Activated CD4-positive, alpha-beta T cell treated with anti-CD3 and anti-CD28 coated beads, Interleukin-2, amount 50 U/mL, for 24 hours (primary cell): ENCODE results near the gene RSPH3.
"Not testable (repeated sequence)": the region's sequence is repeated elsewhere in the genome, so short reads cannot be mapped to it uniquely, and the experiment has no call there.

Experiments used
- DNase-seq, 2 donors: peaks; one replicate each; pipeline ENCODE4 v3.0.0-alpha.2; 2020; ENCODE audit warnings: low read depth in 1 of 2, low spot score in 1 of 2

Gene RSPH3

DNA sequence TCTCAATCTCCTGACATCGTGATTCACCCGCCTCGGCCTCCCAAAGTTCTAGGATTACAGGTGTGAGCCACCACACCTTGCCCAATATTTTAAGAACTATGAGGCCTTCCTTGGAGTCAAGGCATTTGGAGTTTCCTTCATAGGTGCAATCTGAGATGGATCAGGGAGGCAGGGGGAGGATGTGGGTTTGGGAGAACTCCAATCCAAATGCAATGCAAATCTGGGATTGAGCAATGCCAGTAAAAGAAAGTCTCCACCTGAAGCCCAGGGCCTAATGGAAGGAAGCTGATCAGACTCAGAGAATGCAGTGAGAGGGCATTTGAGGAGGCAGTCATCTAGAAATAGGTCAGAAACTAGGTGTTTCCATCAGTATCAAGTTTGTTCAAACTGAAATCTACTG lies 21.2 kb downstream of the RSPH3 start:
- no peak for DNase-seq

GRCh38 chr6:158977382-158977781 lies 22.6 kb downstream of the RSPH3 start:
- DNase-seq = no peak

DNA sequence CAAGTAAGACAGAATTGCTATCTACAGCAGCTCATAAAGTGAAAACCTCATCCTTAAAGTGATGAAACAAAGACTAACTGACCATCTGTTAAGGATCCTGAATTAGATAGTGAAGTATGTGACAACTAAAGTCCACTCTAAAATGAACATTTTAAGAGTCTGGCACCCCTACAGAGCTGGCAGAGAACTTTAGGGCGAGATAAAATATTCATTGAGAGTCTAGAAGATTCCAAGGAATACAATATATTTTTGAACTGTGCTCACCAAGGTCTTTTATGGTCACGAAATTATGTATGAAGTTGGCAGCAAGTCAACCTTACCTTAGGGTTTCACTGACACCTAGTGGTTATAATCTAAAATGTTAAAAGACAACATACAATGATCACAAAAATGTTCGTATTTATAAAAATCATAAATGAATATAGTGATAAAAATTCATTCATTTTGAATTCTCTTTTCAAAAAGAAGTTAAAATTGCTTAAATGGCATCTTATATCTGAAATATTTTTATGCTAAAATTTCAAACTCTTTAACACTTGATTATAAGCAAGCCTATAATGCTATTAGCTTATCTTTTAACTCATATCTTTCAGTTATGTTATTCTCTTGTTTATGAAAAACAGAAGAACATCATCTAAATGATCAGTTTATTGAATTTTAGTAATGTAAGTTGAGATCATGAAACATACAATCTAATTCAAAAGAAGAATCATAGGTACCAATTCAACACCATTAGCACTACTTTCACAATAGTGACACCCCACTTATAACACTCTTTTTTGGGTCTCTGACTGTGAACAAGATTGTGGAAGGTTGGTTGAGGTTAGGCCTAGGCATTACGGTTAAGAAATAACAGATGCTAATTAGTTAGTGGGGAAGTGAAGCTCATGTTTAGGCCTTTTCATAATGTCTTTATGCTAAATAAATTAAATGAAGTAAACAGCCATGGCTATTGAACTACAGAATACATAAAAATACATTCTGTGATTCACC lies 27.5 kb downstream of the RSPH3 start:
- DNase-seq = no peak

DNA sequence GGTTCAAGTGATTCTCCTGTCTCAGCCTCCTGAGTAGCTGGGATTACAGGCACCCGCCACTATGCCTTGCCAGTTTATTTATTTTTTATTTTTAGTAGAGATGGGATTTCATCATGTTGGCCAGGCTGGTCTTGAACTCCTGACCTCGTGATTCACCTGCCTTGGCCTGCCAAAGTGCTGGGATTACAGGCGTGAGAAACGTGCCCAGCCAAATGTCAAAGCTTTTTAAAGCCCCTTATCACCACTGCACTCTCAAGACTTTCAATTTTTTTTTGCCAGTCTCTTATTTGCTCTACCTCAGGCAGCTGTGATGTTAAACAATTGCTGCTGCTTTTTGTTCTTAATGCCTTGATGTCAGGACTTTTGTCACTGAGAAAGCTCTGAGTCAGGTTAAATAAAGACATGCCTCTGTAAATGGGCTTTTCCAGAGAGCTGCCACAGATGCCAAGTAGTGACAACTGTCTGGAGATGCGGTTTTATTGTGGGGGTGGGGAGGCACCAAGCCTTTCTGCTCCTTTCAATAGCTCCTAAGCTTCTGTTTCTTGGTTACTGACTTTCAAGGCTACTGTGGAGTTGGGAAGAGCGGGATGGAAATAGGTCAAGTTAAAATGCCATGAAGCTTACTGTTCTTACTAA lies 29.2 kb downstream of the RSPH3 start:
- DNase-seq = no peak

GRCh38 chr6:158969148-158969547 lies 30.9 kb downstream of the RSPH3 start:
- no peak for DNase-seq

DNA sequence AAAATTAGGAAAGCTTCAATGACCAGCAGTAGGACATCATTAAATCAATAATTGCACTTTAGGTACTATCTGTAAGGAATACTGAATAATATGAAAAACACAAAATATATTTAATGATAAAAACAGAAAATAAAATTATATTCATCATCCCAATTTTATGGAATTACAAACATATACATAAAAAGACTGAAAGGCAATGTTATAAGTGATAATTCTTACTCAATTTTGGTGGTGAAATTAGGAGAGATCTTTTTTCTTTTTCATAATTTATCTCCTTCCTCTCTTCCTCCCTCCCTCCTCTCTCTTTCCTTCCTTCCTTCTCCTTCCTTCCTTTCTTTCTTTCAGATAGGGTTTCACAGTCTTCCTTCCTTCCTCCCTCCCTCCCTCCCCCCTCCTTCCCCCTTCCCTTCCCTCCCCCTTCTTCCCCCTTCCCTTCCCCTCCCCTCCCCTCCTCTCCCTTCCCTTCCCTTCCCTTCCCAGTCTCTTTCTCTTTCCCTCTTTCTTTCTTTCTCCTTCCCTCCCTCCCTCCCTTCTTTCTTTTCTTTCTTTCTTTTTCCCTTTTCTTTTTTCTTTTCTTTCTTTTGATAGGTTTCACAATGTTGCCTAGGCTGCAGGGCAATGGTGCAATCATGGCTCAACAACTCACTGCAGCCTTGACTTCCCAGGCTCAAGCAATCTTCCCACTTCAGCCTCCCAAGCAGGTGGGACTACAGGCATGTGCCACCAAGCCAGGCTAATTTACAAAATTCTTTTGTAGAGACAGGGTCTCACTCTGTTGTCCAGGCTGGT lies 36.8 kb downstream of the RSPH3 start:
- no peak for DNase-seq

GRCh38 chr6:158962371-158962770 lies 37.6 kb downstream of the RSPH3 start:
- no peak for DNase-seq

DNA sequence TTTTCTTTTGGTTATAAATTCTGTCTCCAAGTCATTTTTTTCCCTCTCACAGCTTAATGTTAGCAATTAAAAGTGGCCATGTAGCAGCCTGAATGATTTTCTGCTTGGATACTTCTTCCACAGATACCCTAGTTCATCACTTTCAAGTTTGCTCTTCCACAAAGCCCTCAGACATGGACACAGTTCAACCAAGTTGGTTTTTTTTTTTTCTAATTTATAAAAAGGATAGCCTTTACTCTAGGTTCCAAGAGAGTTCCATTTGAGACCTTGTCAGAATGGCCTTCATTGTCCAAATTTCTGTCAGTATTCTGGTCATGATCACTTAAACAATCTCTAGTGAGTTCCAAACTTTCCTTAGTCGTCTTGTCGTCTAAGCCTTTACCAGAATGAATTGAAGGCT lies 40.0 kb downstream of the RSPH3 start:
- DNase-seq = no peak

GRCh38 chr6:158959552-158959951 lies 40.5 kb downstream of the RSPH3 start:
- no peak for DNase-seq

DNA sequence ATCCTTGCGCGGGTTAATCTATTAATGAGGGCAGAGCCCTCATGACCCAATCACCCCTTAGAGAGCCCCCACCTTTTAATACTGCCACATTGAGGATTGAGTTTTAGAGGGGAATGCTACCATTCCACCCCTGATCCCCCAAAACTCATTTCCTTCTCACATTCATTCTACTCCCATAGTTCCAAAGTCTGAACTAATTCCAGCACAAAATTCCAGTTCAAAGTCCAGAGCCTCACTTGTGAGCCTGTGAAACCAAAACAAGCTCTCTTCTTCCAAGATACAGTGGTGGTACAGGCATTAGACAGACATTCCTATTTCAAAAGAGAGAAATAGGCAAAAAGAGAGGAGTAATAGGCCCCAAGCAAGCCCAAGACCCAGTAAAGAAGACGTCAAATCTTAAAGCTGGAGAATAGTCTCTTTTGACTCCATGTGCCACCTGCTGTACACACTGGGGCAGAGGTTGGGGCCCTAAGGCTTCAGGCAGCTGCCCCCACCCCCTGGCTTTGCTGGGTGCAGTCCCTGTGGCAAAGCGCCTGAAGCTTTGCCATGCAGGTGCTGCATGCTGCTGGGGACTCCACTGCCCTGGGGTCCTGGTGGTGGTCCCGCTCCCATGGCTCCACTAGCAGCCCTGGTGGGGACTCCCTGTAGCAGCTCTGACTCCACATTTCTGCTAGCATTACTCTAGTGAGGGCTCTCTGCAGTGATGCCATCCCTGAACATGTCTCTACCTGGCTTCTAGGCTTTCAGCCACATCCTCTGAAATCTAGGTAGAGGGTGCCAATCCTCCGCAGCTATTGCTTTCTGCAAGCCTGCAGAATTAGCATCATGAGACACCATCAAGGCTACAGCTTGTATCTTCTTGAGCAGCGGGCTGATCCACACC lies 41.3 kb downstream of the RSPH3 start:
- no peak for DNase-seq

DNA sequence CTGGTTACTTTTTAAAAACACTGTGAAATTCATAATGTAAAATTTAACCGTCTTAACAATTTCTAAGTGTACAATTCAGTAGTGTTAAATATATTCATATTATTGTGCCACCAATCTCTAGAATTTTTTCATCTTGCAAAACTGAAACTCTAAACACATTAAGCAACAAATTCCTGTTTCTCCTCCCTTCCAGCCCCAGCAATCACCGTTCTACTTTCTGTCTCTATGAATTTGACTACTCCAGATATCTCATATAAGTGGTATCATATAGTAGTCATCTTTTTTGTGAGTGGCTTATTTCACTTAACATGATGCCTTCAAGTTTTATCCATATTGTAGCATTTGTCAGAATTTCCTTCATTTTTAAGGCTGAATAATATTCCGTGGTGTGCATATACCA lies 44.7 kb downstream of the RSPH3 start:
- no peak for DNase-seq

DNA sequence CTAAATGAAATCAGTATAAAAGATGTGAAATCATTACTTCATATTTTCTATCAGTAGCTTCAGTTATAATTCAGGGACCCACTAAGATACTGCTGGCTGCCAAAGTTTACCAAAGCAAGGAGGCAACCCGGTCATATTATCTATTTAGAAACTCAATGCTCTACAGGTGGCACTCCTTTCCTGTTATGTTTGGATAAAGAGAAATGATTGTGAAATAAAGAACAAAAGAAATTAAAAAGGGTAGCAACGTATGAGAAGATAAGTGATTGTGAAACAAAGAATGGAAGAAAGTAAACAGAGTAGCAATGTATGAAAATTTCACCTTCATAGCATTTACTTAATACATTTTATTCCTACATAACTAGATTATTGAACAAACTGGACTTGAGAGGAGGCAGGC lies 45.2 kb downstream of the RSPH3 start:
- DNase-seq = no peak

DNA sequence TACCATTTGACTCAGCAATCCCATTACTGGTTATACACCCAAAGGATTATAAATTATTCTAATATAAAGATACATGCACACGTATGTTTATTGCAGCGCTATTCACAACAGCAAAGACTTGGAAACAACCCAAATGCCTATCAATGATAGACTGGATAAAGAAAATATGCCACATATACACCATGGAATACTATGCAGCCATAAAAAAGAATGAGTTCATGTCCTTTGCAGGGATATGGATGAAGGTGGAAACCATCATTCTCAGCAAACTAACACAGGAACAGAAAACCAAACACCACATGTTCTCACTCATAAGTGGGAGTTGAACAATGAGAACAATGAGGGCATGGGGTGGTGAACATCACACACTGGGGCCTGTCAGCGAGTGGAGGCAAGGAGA lies 48.0 kb downstream of the RSPH3 start:
- DNase-seq = not testable (repeated sequence)

DNA sequence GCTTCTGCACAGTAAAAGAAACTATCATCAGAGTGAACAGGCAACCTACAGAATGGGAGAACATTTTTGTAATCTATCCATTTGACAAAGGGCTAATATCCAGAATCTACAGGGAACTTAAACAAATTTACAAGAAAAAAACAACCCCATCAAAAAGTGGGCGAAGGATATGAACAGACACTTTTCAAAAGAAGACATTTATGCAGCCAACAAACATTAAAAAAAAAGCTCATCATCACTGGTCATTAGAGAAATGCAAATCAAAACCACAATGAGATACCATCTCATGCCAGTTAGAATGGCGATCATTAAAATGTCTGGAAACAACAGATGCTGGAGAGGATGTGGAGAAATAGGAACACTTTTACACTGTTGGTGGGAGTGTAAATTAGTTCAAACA lies 48.4 kb downstream of the RSPH3 start:
- DNase-seq = not testable (repeated sequence)

GRCh38 chr6:158947284-158947683 lies 52.7 kb downstream of the RSPH3 start:
- no peak for DNase-seq

- DNase-seq = no peak
Measured at GRCh38 chr6:158943380-158944032, 56.5 kb downstream of the RSPH3 start.

- DNase-seq = no peak
Measured at GRCh38 chr6:158942349-158942748, 57.7 kb downstream of the RSPH3 start.

- no peak for DNase-seq
Measured at GRCh38 chr6:158941246-158941645, 58.8 kb downstream of the RSPH3 start.

DNA sequence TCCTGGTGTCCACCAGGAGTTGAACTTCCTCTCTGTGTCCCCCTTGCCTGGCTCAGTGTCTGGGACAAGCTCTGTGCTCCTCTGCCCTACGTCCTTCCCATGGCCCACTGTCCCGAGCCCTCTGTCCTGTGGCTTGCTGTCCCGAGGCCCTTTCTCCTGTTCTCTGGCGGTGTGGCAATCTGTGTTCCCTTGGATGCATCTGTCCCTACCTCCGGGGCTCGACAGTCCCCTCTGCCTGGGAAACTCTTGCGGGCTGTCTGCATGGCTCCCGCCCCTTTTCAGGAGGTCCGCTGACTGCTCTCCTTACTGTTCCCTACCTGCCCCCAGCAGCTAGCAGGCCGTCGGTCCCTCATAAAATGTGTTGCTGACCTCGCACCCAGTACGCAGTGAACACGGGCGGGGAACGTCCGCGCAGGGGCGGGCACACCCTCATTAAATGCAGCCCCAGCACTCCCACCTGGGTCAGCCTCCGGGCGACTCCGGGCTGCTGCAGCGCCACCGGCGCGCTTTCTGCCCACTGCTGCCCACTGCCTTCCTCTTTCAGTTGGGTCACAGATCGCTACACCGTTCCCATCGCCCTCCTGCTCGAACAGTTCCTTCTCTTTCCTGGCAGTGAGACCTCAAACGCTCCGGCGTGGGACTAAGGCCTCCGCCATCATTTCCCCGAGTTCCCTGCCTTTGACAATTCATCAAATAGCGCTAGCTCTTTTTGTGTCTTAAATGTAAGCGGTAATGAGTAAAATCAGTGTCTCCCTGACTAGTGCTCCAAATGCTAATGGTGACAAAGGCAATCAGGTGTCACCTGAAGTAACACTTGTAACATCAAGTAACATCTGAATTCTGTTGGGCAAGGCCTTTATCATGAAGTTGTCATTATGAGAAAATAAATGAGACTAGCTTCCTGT lies 60.5 kb downstream of the RSPH3 start:
- no peak for DNase-seq
